NCI-H2227 (cell line): ENCODE results near the gene ZEB1.
"Not testable (repeated sequence)": the region's sequence is repeated elsewhere in the genome, so short reads cannot be mapped to it uniquely, and the experiment has no call there.

ENCODE experiments used
- DNase-seq: peaks from one replicate; lab custom pipeline; 2025; ENCODE audit not compliant: unreplicated experiment; lab: John Stamatoyannopoulos, UW

ZEB1 gene

GRCh38 chr10:31484431-31485135 is 165.6 kb downstream of the ZEB1 start:
- no peak for DNase-seq

- no peak for DNase-seq
Observed at GRCh38 chr10:31490858-31491504, 172.0 kb downstream of the ZEB1 start.

GRCh38 chr10:31507427-31507826 is 188.4 kb downstream of the ZEB1 start:
- DNase-seq = no peak

- DNase-seq = no peak
Observed at GRCh38 chr10:31508234-31508633, 189.2 kb downstream of the ZEB1 start.

- no peak for DNase-seq
Observed at GRCh38 chr10:31508882-31509281, 189.9 kb downstream of the ZEB1 start.

- no peak for DNase-seq
Observed at GRCh38 chr10:31509989-31510388, 191.0 kb downstream of the ZEB1 start.

- no peak for DNase-seq
Observed at GRCh38 chr10:31515116-31515515, 196.1 kb downstream of the ZEB1 start.

GRCh38 chr10:31515819-31516402 is 196.9 kb downstream of the ZEB1 start:
- no peak for DNase-seq

GRCh38 chr10:31520986-31521831 is 202.2 kb downstream of the ZEB1 start:
- no peak for DNase-seq

- no peak for DNase-seq
Observed at GRCh38 chr10:31522820-31523219, 203.8 kb downstream of the ZEB1 start.

- no peak for DNase-seq
Observed at GRCh38 chr10:31524460-31524859, 205.4 kb downstream of the ZEB1 start.

GRCh38 chr10:31526178-31526577 is 207.2 kb downstream of the ZEB1 start:
- DNase-seq = no peak

- no peak for DNase-seq
Observed at GRCh38 chr10:31526681-31527080, 207.7 kb downstream of the ZEB1 start.

GRCh38 chr10:31528831-31529230 is 209.8 kb downstream of the ZEB1 start:
- no peak for DNase-seq

GRCh38 chr10:31536302-31536701 is 217.3 kb downstream of the ZEB1 start:
- DNase-seq = no peak

GRCh38 chr10:31549896-31550295 is 230.9 kb downstream of the ZEB1 start:
- DNase-seq = no peak

- DNase-seq = no peak
Observed at GRCh38 chr10:31554556-31554955, 235.5 kb downstream of the ZEB1 start.

GRCh38 chr10:31557854-31558253 is 238.8 kb downstream of the ZEB1 start:
- no peak for DNase-seq

GRCh38 chr10:31568252-31568861 is 249.3 kb downstream of the ZEB1 start:
- DNase-seq = not testable (repeated sequence)

GRCh38 chr10:31574577-31574976 is 255.6 kb downstream of the ZEB1 start:
- no peak for DNase-seq
